ENCODE measurements around the gene CROCC2.

- TF ChIP-seq CTCF (IDR thresholded peaks at IDR 0.05; ENCODE audit: low read length) (no peak), EZH2 (IDR thresholded peaks at IDR 0.05; ENCODE audit: borderline replicate concordance, low read length) (no peak)
Observed at GRCh38 chr2:240869956-240870875, 35.9 kb upstream of the CROCC2 start.
